Measurements from ENCODE around the gene CERS1.

Gene CERS1

GRCh38 chr19:18865106-18865972, 30.6 kb downstream of the CERS1 start:
- no peaks in the 10 kb centered on the region for H3K79me2 ChIP-seq (ENCODE audit: control insufficient read depth, insufficient read depth, low read length)
- no peak overlapping the region for H2AK5ac ChIP-seq (ENCODE audit: low read length)
- H2BK5ac ChIP-seq (ENCODE audit: low read length) = no peak overlapping the region
- H3K23ac ChIP-seq (ENCODE audit: low read length) = no peak overlapping the region
- no peak overlapping the region for H3K18ac ChIP-seq (ENCODE audit: low read length)
- H4K8ac ChIP-seq (ENCODE audit: low read depth, low read length) = no peak overlapping the region
- no peak overlapping the region for H3K9ac ChIP-seq (ENCODE audit: low read length)
- no peak overlapping the region for H2BK15ac ChIP-seq (replicated peaks; ENCODE audit: low read depth)
- no peak overlapping the region for H3K27ac ChIP-seq (ENCODE audit: low read depth, low read length)
- no CpG with 5 or more reads among the region's 27 CpGs for WGBS (ENCODE audit: extremely low coverage, insufficient coverage, low lambda C conversion rate)
- H4K5ac ChIP-seq (ENCODE audit: low read length) = no peak overlapping the region
- H3K56ac ChIP-seq (ENCODE audit: low read length) = no peak overlapping the region
- DNase-seq = no peak
- H3K4me2 ChIP-seq (ENCODE audit: low read length) = no peak overlapping the region
- H3K27me3 ChIP-seq (ENCODE audit: insufficient read depth, low read length, poor library complexity) = no peaks in the 10 kb centered on the region
- no peak overlapping the region for H3K4me3 ChIP-seq (ENCODE audit: low read length)
- no peak overlapping the region for H2BK120ac ChIP-seq (ENCODE audit: low read depth, low read length)
- no peaks in the 10 kb centered on the region for H3K4me1 ChIP-seq (ENCODE audit: control insufficient read depth, low read depth, low read length)
- H3K79me1 ChIP-seq (ENCODE audit: low read length) = no peaks in the 10 kb centered on the region
- H3K4ac ChIP-seq (ENCODE audit: low read depth, low read length) = no peak overlapping the region
- peaks cover 13% of the 10 kb centered on the region for H3K36me3 ChIP-seq (ENCODE audit: control insufficient read depth, insufficient read depth, low read length)

- H2BK5ac ChIP-seq (ENCODE audit: low read length) = no peak overlapping the region
- H3K9ac ChIP-seq (ENCODE audit: low read length) = no peak overlapping the region
- H3K56ac ChIP-seq (ENCODE audit: low read length) = no peak overlapping the region
- no peaks in the 10 kb centered on the region for H3K79me1 ChIP-seq (ENCODE audit: low read length)
- H4K5ac ChIP-seq (ENCODE audit: low read length) = no peak overlapping the region
- no peaks in the 10 kb centered on the region for H3K27me3 ChIP-seq (ENCODE audit: insufficient read depth, low read length, poor library complexity)
- no peak overlapping the region for H3K18ac ChIP-seq (ENCODE audit: low read length)
- H2BK15ac ChIP-seq (replicated peaks; ENCODE audit: low read depth) = no peak overlapping the region
- WGBS (ENCODE audit: extremely low coverage, insufficient coverage, low lambda C conversion rate) = no CpG with 5 or more reads among the region's 16 CpGs
- no peak overlapping the region for H3K23ac ChIP-seq (ENCODE audit: low read length)
- no peak overlapping the region for H3K4me3 ChIP-seq (ENCODE audit: low read length)
- H2AK5ac ChIP-seq (ENCODE audit: low read length) = no peak overlapping the region
- H4K8ac ChIP-seq (ENCODE audit: low read depth, low read length) = no peak overlapping the region
- no peak overlapping the region for H3K27ac ChIP-seq (ENCODE audit: low read depth, low read length)
- no peak for DNase-seq
- H3K4me2 ChIP-seq (ENCODE audit: low read length) = no peak overlapping the region
- no peaks in the 10 kb centered on the region for H3K79me2 ChIP-seq (ENCODE audit: control insufficient read depth, insufficient read depth, low read length)
- H3K4me1 ChIP-seq (ENCODE audit: control insufficient read depth, low read depth, low read length) = no peaks in the 10 kb centered on the region
- H2BK120ac ChIP-seq (ENCODE audit: low read depth, low read length) = no peak overlapping the region
- H3K36me3 ChIP-seq (ENCODE audit: control insufficient read depth, insufficient read depth, low read length) = peaks cover 22% of the 10 kb centered on the region
- no peak overlapping the region for H3K4ac ChIP-seq (ENCODE audit: low read depth, low read length)
Observed at GRCh38 chr19:18863843-18864362, 32.1 kb downstream of the CERS1 start.

- H3K36me3 ChIP-seq (ENCODE audit: control insufficient read depth, insufficient read depth, low read length) = peaks cover 26% of the 10 kb centered on the region
- no peak overlapping the region for H2BK15ac ChIP-seq (replicated peaks; ENCODE audit: low read depth)
- no peak overlapping the region for H3K9ac ChIP-seq (ENCODE audit: low read length)
- no peaks in the 10 kb centered on the region for H3K79me1 ChIP-seq (ENCODE audit: low read length)
- no peak overlapping the region for H3K56ac ChIP-seq (ENCODE audit: low read length)
- H3K4ac ChIP-seq (ENCODE audit: low read depth, low read length) = no peak overlapping the region
- H3K4me2 ChIP-seq (ENCODE audit: low read length) = no peak overlapping the region
- H3K4me3 ChIP-seq (ENCODE audit: low read length) = no peak overlapping the region
- no peak overlapping the region for H4K5ac ChIP-seq (ENCODE audit: low read length)
- no peak for DNase-seq
- H3K79me2 ChIP-seq (ENCODE audit: control insufficient read depth, insufficient read depth, low read length) = no peaks in the 10 kb centered on the region
- no peak overlapping the region for H3K23ac ChIP-seq (ENCODE audit: low read length)
- no CpG with 5 or more reads among the region's 33 CpGs for WGBS (ENCODE audit: extremely low coverage, insufficient coverage, low lambda C conversion rate)
- H3K27me3 ChIP-seq (ENCODE audit: insufficient read depth, low read length, poor library complexity) = no peaks in the 10 kb centered on the region
- no peak overlapping the region for H4K8ac ChIP-seq (ENCODE audit: low read depth, low read length)
- H3K27ac ChIP-seq (ENCODE audit: low read depth, low read length) = no peak overlapping the region
- H3K4me1 ChIP-seq (ENCODE audit: control insufficient read depth, low read depth, low read length) = no peaks in the 10 kb centered on the region
- H2BK5ac ChIP-seq (ENCODE audit: low read length) = no peak overlapping the region
- no peak overlapping the region for H2AK5ac ChIP-seq (ENCODE audit: low read length)
- no peak overlapping the region for H3K18ac ChIP-seq (ENCODE audit: low read length)
- no peak overlapping the region for H2BK120ac ChIP-seq (ENCODE audit: low read depth, low read length)
Observed at GRCh38 chr19:18862976-18863842, 32.7 kb downstream of the CERS1 start.

- no peak overlapping the region for H3K4me3 ChIP-seq (ENCODE audit: low read length)
- no peak overlapping the region for H2BK5ac ChIP-seq (ENCODE audit: low read length)
- no peak overlapping the region for H2BK15ac ChIP-seq (replicated peaks; ENCODE audit: low read depth)
- H3K27me3 ChIP-seq (ENCODE audit: insufficient read depth, low read length, poor library complexity) = no peaks in the 10 kb centered on the region
- no peak overlapping the region for H3K23ac ChIP-seq (ENCODE audit: low read length)
- no peak overlapping the region for H2AK5ac ChIP-seq (ENCODE audit: low read length)
- peaks cover 28% of the 10 kb centered on the region for H3K36me3 ChIP-seq (ENCODE audit: control insufficient read depth, insufficient read depth, low read length)
- H3K27ac ChIP-seq (ENCODE audit: low read depth, low read length) = no peak overlapping the region
- H3K18ac ChIP-seq (ENCODE audit: low read length) = no peak overlapping the region
- H4K8ac ChIP-seq (ENCODE audit: low read depth, low read length) = no peak overlapping the region
- no peak for DNase-seq
- no peak overlapping the region for H3K4ac ChIP-seq (ENCODE audit: low read depth, low read length)
- no peak overlapping the region for H3K56ac ChIP-seq (ENCODE audit: low read length)
- H2BK120ac ChIP-seq (ENCODE audit: low read depth, low read length) = no peak overlapping the region
- no peak overlapping the region for H3K4me2 ChIP-seq (ENCODE audit: low read length)
- H3K79me1 ChIP-seq (ENCODE audit: low read length) = no peaks in the 10 kb centered on the region
- WGBS (ENCODE audit: extremely low coverage, insufficient coverage, low lambda C conversion rate) = no CpG with 5 or more reads among the region's 12 CpGs
- no peak overlapping the region for H3K9ac ChIP-seq (ENCODE audit: low read length)
- H4K5ac ChIP-seq (ENCODE audit: low read length) = no peak overlapping the region
- H3K79me2 ChIP-seq (ENCODE audit: control insufficient read depth, insufficient read depth, low read length) = no peaks in the 10 kb centered on the region
- H3K4me1 ChIP-seq (ENCODE audit: control insufficient read depth, low read depth, low read length) = no peaks in the 10 kb centered on the region
Observed at GRCh38 chr19:18861917-18862316, 34.0 kb downstream of the CERS1 start.

- Histone ChIP-seq H3K4me3 (ENCODE audit: low read length) (no peak overlapping the region), H2BK120ac (ENCODE audit: low read depth, low read length) (no peak overlapping the region), H3K23ac (ENCODE audit: low read length) (no peak overlapping the region), H3K4me2 (ENCODE audit: low read length) (no peak overlapping the region), H2AK5ac (ENCODE audit: low read length) (no peak overlapping the region), H2BK5ac (ENCODE audit: low read length) (no peak overlapping the region), H3K27me3 (ENCODE audit: insufficient read depth, low read length, poor library complexity) (no peaks in the 10 kb centered on the region), H3K56ac (ENCODE audit: low read length) (no peak overlapping the region), H3K27ac (ENCODE audit: low read depth, low read length) (no peak overlapping the region), H3K18ac (ENCODE audit: low read length) (no peak overlapping the region), H3K79me1 (ENCODE audit: low read length) (no peaks in the 10 kb centered on the region), H3K9ac (ENCODE audit: low read length) (no peak overlapping the region), H2BK15ac (replicated peaks; ENCODE audit: low read depth) (no peak overlapping the region), H3K4me1 (ENCODE audit: control insufficient read depth, low read depth, low read length) (no peaks in the 10 kb centered on the region), H4K8ac (ENCODE audit: low read depth, low read length) (no peak overlapping the region), H3K4ac (ENCODE audit: low read depth, low read length) (no peak overlapping the region), H3K36me3 (ENCODE audit: control insufficient read depth, insufficient read depth, low read length) (peaks cover 31% of the 10 kb centered on the region), H4K5ac (ENCODE audit: low read length) (no peak overlapping the region), H3K79me2 (ENCODE audit: control insufficient read depth, insufficient read depth, low read length) (no peaks in the 10 kb centered on the region)
- WGBS (ENCODE audit: extremely low coverage, insufficient coverage, low lambda C conversion rate) = no CpG with 5 or more reads among the region's 9 CpGs
- DNase-seq = no peak
Observed at GRCh38 chr19:18861235-18861634, 34.7 kb downstream of the CERS1 start.
